SK-N-SH (cell line): Measurements from ENCODE around the gene FH.

Experiments
- EZH2phosphoT487 ChIP-seq: fragments of 200-600 bp; sonication (generic); IDR thresholded peaks from 2 replicates; pipeline ENCODE4 v1.6.1; 2017; ENCODE audit warnings: low read depth, mixed run types, mild to moderate bottlenecking, antibody characterized with exemption, moderate library complexity, borderline replicate concordance
- FOSL2 ChIP-seq: IDR thresholded peaks from 2 replicates; pipeline ENCODE4 v1.4.0; 2012; ENCODE audit warnings: low read depth, mild to moderate bottlenecking, moderate library complexity, borderline replicate concordance
- MAX ChIP-seq: IDR thresholded peaks from 2 replicates; pipeline ENCODE4 v1.4.0; 2012; ENCODE audit warnings: low read depth
- RCOR1 ChIP-seq: fragments of 150-350 bp; IDR thresholded peaks from 2 replicates; pipeline ENCODE4 v1.6.1; 2017; ENCODE audit warnings: antibody characterized with exemption, low read length
- RFX5 ChIP-seq: IDR thresholded peaks from 2 replicates; pipeline ENCODE4 v1.6.1; 2012; ENCODE audit warnings: mild to moderate bottlenecking, improper control_type of control experiment, low read length
- SIN3A ChIP-seq: IDR thresholded peaks from 2 replicates; pipeline ENCODE4 v1.6.1; 2012; ENCODE audit warnings: low read depth, mild to moderate bottlenecking, low read length, moderate library complexity, borderline replicate concordance
- TF ChIP-seq, protein P1 (sequence below): fragments of 200-600 bp; sonication (generic); IDR thresholded peaks from 2 replicates; pipeline ENCODE4 v1.6.1; 2017; ENCODE audit warnings: antibody characterized with exemption, mild to moderate bottlenecking, moderate library complexity
- TF ChIP-seq, protein P2 (sequence below): fragments of 150-350 bp; IDR thresholded peaks from 2 replicates; pipeline ENCODE4 v1.6.1; 2017; ENCODE audit warnings: antibody characterized with exemption, low read length, low read depth, borderline replicate concordance

- TF ChIP-seq, protein P1, sequence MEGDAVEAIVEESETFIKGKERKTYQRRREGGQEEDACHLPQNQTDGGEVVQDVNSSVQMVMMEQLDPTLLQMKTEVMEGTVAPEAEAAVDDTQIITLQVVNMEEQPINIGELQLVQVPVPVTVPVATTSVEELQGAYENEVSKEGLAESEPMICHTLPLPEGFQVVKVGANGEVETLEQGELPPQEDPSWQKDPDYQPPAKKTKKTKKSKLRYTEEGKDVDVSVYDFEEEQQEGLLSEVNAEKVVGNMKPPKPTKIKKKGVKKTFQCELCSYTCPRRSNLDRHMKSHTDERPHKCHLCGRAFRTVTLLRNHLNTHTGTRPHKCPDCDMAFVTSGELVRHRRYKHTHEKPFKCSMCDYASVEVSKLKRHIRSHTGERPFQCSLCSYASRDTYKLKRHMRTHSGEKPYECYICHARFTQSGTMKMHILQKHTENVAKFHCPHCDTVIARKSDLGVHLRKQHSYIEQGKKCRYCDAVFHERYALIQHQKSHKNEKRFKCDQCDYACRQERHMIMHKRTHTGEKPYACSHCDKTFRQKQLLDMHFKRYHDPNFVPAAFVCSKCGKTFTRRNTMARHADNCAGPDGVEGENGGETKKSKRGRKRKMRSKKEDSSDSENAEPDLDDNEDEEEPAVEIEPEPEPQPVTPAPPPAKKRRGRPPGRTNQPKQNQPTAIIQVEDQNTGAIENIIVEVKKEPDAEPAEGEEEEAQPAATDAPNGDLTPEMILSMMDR = no peak
- TF ChIP-seq EZH2phosphoT487 (no peak), RFX5 (no peak), FOSL2 (no peak), SIN3A (no peak), MAX (no peak), RCOR1 (no peak)
- TF ChIP-seq, protein P2, sequence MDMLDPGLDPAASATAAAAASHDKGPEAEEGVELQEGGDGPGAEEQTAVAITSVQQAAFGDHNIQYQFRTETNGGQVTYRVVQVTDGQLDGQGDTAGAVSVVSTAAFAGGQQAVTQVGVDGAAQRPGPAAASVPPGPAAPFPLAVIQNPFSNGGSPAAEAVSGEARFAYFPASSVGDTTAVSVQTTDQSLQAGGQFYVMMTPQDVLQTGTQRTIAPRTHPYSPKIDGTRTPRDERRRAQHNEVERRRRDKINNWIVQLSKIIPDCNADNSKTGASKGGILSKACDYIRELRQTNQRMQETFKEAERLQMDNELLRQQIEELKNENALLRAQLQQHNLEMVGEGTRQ = no peak
These were observed 12.2 kb downstream of the FH start for GRCh38 chr1:241507189-241507863.
